Measurements from ENCODE around the gene SF3A2. TPM values are rescaled to one million over a fixed set of nuclear protein-coding genes. Genes with fewer than 3 reads are reported as not detected.
"Not testable (repeated sequence)": the region's sequence is repeated elsewhere in the genome, so short reads cannot be mapped to it uniquely, and the experiment has no call there.

Gene SF3A2
- total RNA-seq, 1 donor from 2014 or later: 28.7 TPM

- Histone ChIP-seq H3K9me3 (replicated peaks) (no peaks in the 10 kb centered on the region), H3K27ac (replicated peaks) (no peak overlapping the region), H3K27me3 (ENCODE audit: low read depth) (peaks cover 4% of the 10 kb centered on the region), H3K4me1 (peaks cover 48% of the 10 kb centered on the region), H3K4me3 (no peak overlapping the region), H3K36me3 (peaks cover 14% of the 10 kb centered on the region)
- intact Hi-C loops (cut with micrococcal nuclease): no loop called here
- no peak for DNase-seq
- TF ChIP-seq CTCF (IDR thresholded peaks at IDR 0.05; ENCODE audit: borderline replicate concordance): no peak
These were observed 40.5 kb downstream of the SF3A2 start for GRCh38 chr19:2277138-2277537.

DNA sequence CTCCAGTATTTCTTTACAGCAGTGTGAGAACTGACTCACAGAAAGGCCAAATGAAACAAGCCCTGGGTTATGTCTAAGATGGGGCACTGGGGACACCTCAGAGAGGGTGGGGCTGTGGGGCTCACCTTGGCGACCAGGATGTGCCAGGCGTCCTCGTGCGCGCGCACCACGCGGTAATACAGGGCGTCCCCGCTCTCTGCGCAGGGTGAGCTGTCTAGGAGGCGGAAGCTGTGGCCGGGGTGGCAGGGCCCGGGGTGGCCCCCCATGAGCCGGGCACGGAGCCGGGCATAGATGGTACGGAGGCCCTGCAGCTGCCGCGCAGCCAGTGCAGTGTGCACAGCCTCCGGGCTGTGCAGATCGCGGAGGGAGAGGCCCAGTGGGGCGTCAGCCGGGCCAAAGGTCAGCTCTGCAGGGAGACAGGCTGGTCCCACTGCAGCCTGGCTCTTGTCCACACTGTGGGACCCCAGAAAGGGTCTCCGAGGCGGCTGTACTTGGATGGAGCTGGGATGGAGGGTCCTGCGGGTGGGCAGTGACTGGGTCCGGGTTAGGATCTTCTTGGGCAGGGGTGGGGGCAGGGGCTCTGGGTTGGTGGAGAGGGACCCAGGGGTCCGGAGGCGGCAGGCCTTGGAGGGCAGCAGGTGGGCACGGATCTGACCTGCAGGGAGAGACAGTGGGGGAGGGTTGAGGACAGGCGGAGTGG, 42.0 kb downstream of the SF3A2 start:
- H3K9me3 ChIP-seq (replicated peaks): no peaks in the 10 kb centered on the region
- no peaks in the 10 kb centered on the region for H3K36me3 ChIP-seq
- intact Hi-C loops (cut with micrococcal nuclease): no loop called here
- peaks cover 16% of the 10 kb centered on the region for H3K27me3 ChIP-seq (ENCODE audit: low read depth)
- no peak for DNase-seq
- no peak for TF ChIP-seq CTCF (IDR thresholded peaks at IDR 0.05; ENCODE audit: borderline replicate concordance)
- no peak overlapping the region for H3K27ac ChIP-seq (replicated peaks)
- H3K4me3 ChIP-seq: no peak overlapping the region
- peaks cover 41% of the 10 kb centered on the region for H3K4me1 ChIP-seq

GRCh38 chr19:2280633-2281264, 44.1 kb downstream of the SF3A2 start:
- Histone ChIP-seq H3K27me3 (ENCODE audit: low read depth) (peaks cover 23% of the 10 kb centered on the region), H3K4me3 (no peak overlapping the region), H3K4me1 (peaks cover 23% of the 10 kb centered on the region), H3K9me3 (replicated peaks) (no peaks in the 10 kb centered on the region), H3K36me3 (no peaks in the 10 kb centered on the region), H3K27ac (replicated peaks) (no peak overlapping the region)
- intact Hi-C loops (cut with micrococcal nuclease): no loop called here
- no peak for TF ChIP-seq CTCF (IDR thresholded peaks at IDR 0.05; ENCODE audit: borderline replicate concordance)
- no peak for DNase-seq

DNA sequence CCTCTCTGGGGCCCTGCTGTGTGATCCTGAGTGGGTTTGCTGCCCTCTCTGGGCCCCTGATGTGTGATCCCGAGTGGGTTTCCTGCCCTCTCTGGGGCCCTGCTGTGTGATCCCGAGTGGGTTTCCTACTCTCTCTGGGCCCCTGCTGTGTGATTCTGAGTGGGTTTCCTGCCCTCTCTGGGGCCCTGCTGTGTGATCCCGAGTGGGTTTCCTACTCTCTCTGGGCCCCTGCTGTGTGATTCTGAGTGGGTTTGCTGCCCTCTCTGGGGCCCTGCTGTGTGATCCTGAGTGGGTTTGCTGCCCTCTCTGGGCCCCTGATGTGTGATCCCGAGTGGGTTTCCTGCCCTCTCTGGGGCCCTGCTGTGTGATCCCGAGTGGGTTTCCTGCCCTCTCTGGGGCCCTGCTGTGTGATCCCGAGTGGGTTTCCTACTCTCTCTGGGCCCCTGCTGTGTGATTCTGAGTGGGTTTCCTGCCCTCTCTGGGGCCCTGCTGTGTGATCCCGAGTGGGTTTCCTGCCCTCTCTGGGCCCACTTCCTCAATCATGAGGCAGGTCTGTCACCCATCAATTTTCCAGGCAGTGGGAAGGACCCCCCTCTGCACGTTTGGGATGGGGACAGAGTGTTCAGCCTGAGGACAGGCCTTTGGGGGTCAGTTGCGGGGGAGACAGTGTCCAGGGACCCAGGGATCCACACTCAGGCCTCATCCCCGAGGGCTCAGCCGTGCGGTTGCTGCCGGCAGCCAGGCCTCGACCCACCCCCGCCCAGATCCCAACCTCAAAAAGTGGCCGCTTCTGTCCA, 44.8 kb downstream of the SF3A2 start:
- H3K36me3 ChIP-seq; DNase-seq; intact Hi-C loops (cut with micrococcal nuclease); H3K9me3 ChIP-seq (replicated peaks): not testable (repeated sequence)
- Histone ChIP-seq H3K27me3 (ENCODE audit: low read depth) (peaks cover 30% of the 10 kb centered on the region), H3K4me3 (peak overlapping the region; percentile 64), H3K4me1 (peaks cover 16% of the 10 kb centered on the region), H3K27ac (replicated peaks) (peak overlapping the region; percentile 63)

- H3K9me3 ChIP-seq (replicated peaks): no peaks in the 10 kb centered on the region
- intact Hi-C loops (cut with micrococcal nuclease): no loop called here
- H3K4me1 ChIP-seq: peaks cover 14% of the 10 kb centered on the region
- peak; percentile 87 for DNase-seq
- peak within 1 kb of the TSS; percentile 63 for H3K27ac ChIP-seq (replicated peaks)
- TF ChIP-seq CTCF (IDR thresholded peaks at IDR 0.05; ENCODE audit: borderline replicate concordance): no peak
- peaks cover 38% of the 10 kb centered on the region for H3K27me3 ChIP-seq (ENCODE audit: low read depth)
- no peaks in the 10 kb centered on the region for H3K36me3 ChIP-seq
- peak within 1 kb of the TSS; percentile 64 for H3K4me3 ChIP-seq
These were observed 45.6 kb downstream of the SF3A2 start, which contains the start of gene PEAK3 for GRCh38 chr19:2282062-2282861. PEAK3 (minus strand) TSS chr19:2282175; CDS start chr19:2280931, 1,244 bp downstream.

Data from left ventricle myocardium inferior (tissue), 1 donor.